ENCODE results near the gene MROH7.
A peak's percentile ranks its signal among the peaks of the same experiment; 100 is the strongest.

The MROH7 gene

DNA sequence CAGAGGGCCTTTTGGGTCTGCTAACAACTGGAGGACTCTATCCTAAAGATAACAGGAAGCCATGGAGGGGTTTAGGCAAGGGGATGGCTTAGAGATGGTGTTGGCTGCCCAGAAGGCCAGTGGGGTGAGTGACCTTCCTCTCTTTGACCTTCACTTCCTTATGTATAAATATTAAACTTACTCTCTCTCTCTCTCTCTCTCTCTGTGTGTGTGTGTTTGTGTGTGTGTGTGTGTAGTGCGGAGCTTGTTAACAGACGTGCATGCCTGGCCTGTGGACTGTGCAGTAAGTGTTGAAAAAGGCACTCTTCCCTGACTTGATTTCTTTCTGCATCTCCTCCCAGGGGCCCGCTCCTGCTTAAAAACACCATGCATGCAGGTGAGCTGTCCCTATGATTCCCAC is 10.0 kb downstream of the MROH7 start:
- DNase-seq (ENCODE audit: low spot score) = no peak

DNA sequence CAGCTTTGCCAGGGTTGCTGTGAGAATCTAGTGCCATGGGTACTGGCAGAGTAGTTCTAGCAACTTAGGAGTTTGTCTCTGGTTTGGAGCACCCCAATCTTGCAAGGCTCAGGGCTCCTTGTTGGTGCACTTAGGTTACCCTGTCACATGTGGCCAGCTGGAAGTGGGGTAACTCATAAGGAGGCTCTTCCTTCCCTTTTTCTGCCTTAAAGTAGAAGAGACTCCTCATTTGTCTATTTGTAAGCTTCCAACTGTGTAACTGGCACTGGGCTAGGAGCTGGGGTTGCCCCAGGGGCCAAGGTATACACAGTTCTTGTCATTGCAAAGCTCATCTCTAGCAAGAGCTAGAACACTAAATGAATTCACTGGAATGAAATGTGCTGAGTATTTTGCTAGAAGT is 10.6 kb downstream of the MROH7 start:
- no peak for DNase-seq (ENCODE audit: low spot score)

DNA sequence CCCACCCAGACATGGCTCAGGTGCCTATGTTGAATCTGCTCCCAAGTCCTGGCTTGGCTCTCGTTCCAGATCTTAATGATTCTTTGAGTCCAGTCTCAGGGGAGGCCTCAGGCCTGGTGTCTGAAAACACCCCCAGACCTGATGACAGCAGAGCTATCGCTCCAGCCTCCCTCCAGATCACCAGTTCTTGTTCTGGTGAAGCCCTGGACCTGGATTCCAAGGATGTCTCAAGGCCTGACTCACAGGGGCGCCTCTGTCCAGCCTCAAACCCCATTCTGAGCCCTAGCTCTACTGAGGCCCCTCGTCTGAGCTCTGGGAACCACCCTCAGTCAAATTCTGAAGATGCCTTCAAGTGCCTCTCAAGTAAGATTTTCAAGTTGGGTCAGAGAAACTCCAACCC is 11.4 kb downstream of the MROH7 start:
- no peak for DNase-seq (ENCODE audit: low spot score)

DNA sequence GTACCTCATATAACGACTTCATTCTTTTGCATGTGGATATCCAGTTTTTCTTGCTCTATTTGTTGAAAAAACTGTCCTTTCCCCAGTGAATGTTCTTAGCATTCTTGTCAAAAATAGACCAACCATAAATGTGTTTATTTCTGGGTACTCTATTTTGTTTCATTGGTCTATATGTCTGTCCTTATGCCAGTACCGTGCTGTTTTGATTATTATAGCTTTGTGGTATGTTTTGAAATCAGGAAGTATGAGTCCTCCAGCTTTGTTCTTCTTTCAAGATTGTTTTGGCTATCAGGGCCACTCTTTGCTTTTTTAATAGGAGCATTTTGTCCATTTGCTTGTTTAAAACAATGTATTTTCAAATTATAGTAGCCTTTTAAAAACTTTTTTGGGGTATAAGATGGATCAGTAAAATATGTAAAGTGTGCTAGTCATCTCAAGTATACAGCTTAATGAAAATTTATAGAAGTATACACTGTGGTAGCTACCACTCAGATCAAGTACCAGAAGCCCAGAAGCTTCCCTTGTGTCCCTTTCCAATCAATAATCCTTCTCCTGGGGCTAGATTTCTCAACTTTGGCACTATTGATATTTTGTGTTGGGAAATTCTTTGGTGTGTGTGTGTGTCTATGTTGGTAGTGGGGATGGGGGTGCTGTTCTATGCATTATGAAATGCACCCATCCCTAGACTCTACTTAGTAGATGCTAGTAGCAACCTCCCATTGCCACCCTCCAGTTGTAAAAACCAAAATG is 16.8 kb downstream of the MROH7 start:
- no peak for DNase-seq (ENCODE audit: low spot score)

DNA sequence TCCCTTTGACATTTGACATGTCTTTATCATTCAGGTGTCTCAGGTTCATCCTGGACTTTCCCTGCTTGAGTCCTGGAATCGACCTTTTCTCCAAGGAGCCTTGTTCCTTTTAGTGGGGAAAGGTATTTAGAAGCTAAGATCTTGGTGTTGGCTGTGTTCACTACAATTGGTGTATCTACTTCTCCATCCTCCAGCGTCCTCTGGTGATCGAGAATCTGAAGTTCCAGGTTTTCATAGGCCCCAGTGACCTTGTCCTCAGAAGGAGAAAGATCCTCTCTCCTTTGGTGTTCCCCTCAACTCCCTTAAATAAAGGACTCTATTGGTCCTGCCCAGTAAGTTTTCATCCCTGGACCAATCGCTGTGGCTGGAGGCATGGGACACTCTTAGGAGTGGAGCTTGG is 22.1 kb downstream of the MROH7 start:
- DNase-seq (ENCODE audit: low spot score) = no peak

DNA sequence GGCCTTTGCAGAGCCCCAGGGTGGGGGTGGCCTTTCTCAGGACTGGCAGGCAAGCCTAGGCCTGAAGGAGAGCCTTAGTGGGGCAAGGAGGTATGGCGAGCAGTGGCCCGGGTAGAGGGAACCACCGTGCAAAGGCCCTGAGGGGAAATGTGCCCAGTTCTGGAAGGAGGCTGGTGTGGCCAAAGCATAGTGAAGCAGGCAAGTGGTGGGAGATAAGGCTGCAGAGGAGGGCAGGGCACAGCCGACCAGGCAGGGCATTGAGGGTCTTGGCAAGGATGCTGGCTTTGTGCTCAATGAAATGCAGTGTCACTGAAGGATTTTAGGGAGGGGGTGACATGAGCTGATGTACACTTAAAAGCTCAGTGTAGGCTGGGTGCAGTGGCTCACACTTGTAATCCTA is 22.8 kb downstream of the MROH7 start:
- DNase-seq (ENCODE audit: low spot score) = no peak

DNA sequence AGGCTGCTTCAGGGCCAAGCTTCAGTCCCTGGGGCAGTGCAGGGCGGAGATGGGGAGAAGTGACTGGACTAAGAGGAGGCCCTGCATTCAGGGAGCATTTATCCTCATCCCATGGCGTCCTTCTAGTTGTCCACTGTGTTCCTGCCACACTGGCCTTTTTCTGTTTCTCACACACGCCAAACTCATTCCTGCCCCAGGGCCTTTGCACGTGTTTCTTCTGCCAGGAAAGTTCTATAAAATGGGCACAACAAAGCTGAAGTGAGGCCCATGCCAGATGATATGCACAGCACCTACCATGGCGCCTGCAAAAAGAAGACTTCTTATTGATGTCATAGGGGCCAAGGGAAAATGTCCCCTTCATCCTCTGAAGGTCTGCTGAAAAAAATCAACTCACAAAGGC is 24.3 kb downstream of the MROH7 start:
- no peak for DNase-seq (ENCODE audit: low spot score)

DNA sequence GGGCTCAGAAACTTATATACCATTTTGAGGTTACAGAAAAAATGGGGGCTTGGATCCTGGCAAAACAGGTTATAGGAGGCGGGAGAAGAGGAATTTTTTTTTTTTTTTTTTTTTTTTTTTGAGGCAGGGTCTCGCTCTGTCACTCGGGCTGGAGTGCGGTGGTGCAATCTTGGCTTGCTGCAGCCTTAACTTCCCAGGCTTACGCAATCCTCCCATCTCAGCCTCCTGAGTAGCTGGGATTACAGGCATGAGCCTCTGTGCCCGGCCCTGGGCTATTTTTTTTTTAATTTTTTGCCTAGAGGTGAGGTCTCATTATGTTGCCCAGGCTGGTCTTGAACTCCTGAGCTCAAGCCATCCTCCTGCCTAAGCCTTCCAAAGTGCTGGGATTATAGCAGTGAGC is 24.7 kb downstream of the MROH7 start:
- DNase-seq (ENCODE audit: low spot score) = no peak

DNA sequence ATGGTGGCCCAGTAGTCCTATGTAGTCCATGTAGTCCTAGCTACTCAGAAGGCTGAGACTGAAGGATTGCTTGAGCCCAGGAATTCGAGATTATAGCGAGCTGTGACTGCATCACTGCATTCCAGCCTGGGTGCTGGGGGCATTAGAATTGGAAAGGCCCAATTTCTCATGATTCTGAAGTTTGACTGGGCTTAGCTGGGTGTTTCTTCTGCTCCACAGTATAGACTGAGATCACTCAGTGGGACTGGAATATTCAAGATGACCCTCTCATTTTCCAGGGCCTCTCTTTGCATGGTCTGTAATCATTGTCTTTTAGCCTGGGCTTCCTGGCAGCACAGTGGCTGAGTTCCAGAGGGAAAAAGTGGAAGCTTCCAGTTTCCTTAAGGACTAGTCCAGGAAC is 26.2 kb downstream of the MROH7 start:
- no peak for DNase-seq (ENCODE audit: low spot score)

DNA sequence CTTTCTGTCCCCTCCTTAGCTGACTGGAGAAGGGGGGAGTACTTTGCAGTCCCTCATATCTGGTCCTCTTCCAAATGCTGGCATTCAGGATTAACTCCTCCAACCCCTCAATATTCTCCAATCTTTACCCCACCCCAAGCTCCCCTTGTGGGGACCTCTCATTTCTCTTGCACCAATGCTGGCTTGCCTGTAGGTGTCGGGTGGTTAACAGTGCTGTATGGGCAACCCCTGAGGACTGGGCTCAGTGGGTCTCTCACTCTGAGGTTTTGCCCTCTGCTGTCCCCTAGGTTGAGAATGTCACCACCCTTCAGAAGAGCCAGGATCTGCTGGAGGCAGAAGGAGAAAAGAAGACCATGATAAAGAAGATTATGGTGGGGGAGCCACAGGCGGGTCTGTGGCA is 27.0 kb downstream of the MROH7 start:
- no peak for DNase-seq (ENCODE audit: low spot score)

DNA sequence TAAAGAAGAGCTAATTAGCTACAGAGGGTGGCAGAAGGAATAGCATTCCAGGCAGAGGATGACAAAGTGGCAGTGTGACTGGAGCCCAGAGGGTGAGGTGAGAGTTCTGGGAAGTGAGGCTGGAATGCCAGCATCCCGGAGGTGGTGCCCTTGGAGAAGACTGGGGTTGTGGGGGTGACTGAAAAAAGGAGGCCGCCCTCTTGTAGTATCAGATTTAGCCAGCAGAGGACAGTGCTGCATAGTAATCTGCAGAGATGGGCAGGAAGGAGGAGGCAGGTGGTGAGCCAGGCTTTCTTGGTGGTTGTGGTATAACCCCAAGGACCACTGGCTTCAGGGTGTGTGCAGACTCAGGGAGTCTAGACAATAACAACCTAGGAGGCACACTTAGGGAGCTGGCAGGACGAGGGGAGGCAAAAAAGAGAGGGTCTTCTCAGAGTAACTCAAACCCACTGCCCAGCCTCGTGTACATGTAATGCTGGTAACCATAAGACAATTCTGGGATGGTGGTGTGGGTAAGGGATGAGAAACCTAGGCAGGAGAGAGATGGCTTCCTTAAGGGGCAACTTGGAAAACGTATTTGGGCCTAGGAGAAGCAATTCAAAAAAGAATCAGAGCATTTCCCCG is 30.5 kb downstream of the MROH7 start:
- DNase-seq (ENCODE audit: low spot score) = peak; percentile 80

DNA sequence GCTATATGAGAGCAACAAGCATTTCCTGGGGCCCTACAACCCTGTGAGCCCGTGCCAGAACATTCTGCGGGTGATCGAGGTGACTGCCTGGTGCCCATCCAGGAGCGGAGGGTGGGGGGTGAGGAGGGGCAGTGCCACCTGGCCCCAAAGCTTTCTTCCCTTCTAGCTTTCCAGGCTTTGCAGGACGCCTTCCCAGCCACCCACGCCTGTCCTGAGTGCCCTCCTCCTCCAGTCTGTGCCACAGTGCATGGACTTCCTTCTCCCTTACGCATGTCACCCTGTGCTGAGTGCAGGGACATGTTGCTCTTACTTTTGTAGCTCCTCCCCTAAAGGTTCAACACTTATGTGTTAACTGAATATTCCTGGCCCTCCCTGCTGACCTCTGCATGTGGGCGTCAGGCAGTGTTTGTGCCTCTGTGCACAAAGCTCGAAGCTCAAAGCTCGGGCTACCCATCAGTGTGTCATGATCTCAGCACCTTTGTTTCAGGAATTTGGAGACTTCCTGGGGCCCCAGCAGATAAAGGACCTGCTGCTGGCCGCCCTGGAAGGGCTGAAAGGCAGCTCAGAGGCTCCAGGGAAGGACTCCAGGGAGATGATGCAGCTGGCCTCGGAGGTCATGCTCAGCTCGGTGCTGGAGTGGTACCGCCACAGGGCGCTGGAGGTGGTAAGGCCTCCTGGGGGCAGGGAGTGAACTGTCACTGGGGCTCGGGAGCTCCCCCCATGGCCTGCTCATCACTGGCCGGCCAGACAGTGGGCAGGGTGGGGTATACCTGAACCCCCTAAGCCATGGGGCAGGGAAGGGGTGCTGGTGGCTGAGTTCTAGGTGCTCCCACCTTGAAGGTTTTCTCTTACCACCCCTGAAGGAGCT is 37.4 kb downstream of the MROH7 start:
- no peak for DNase-seq (ENCODE audit: low spot score)

DNA sequence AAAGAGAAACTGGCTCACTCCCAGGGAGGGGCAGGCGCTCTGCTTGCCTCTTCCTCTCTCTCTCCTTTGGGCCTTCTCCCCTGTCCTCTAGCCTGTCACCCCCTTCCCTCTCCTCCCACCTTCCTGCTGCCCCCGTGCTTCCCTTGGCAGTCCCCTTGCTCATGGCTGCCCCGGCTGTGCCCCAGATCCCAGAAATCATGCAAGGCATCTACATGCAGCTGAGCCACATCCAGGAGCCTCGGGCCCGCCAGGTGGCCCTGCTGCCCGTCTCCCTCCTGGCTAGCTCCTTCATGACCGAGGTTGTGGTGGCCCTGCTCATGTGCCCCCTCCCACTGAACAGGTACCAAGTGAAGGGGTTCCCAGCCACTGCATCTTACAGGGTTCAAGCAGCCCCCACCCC is 38.1 kb downstream of the MROH7 start:
- DNase-seq (ENCODE audit: low spot score) = no peak

DNA sequence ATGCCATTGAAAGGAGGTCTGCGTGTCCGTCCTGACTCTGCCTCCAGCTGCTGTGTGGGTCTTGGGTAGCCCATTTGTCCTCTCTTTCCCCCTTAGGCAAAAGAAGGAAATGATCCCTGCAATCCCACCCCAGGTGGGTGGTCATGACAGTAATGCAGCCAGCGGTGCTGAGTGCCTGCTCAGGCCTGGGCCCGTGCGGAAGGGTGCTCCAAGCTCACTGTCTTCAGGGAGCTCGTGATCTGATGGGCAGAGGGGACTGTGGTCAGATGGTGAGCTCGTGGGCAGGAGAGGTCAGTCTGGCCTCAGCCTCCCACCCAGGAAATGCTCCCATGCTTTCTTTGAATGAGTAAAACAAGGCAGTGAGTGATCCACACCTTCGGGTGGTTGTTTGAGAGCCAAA is 38.8 kb downstream of the MROH7 start:
- no peak for DNase-seq (ENCODE audit: low spot score)

DNA sequence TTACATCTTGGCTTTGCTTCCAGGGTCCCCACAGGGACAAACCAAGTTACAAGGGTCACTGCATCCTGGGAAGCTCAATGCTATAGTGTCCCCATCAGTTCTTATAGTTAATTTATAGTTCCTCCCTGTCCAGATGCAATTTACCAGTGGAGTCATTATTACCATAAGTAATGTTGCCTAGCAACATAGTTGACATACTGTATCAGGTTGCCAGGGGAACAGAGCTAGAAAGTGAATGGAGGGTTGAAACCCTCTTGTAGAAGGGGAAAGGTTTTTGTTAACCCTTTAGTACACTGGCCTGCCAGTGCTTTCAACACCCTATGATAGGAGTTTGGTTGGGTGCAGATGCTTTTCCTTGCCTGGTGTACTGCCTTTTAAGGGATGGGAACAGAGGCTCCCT is 39.8 kb downstream of the MROH7 start:
- DNase-seq (ENCODE audit: low spot score) = no peak

DNA sequence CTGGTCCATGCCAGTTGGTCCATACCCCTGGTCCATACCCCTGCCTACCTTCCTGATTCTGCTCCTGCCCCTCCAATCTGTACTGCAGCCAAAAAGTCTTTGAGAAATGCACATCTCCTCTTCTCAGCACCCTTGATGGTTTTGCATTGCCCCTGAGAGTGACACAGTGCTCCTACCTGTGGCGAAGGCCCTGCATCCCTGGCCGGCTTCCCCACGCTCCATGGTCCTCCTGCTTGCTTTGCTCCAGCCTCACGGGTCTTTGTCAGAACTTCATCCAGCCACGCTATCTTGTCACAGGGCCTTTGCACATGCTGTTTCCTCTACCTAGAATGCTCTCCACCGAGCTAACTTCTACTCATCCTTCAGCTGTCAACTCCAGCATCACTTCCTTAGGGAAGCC is 41.9 kb downstream of the MROH7 start:
- DNase-seq (ENCODE audit: low spot score) = no peak

DNA sequence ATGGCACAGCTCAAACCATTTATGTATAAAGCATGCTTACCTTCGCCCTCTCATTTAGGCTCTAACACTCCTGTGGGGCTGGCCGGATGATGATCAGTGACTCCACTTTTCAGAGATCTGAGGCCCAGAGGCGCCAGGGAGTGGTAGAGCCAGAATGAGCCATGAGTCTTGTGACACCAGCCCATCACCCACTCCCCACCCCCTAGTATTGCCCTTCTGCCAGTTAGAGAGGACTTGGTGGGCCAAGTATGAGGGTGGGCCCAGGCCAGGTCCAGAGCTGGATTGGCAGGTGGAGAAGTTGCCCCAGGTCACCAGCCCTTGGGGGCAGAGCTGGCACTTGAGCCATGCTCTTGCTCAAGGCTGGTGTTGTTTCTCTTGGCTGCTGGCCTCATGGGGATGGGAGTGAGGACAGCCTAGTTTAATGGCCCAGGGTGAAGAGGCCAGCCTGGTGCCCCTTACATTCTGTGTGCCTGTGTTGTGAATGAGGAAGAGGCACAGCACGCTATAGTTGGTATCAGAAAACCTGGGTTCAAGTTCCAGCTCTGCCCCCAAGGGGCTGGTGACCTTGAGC is 43.8 kb downstream of the MROH7 start:
- DNase-seq (ENCODE audit: low spot score) = no peak

DNA sequence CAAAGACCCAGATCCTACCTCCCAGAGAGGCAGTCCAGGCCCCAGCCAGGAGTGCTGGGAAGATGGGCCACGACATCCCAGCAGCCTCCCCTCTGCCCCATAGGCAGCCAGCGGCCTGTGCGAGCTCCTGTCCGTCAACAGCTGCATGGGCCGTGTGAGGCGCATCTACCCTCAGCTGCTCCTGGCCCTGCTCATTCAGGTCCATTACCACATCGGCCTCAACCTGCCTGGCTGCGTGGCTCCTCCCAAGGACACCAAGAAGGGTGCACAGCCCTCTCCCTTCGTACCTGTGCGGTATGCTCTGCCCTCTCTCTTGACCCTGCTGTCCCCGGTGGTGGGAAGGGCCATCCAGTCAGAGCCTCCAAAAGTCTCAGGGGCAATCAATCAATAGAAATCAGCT is 44.6 kb downstream of the MROH7 start:
- DNase-seq (ENCODE audit: low spot score) = no peak

DNA sequence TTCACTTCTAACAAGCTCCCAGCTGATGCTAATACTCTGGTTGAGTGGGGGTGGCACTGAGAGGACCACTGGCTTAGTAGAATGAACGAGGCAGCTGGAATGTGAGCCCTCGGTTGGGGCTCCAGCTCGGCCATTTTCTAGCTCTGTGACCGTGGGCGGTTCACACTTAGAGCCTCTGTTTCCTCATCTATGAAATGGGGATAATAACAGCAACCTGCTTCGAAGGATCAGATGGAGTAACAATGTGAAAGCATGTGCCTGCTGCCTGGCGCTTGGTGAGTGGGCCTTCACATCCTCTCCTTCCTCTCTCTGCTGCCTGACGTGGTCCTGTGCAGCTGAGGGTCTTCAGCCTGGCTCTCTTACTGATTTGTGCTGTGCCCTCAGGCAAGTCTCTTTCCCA is 53.2 kb downstream of the MROH7 start:
- DNase-seq (ENCODE audit: low spot score) = no peak

DNA sequence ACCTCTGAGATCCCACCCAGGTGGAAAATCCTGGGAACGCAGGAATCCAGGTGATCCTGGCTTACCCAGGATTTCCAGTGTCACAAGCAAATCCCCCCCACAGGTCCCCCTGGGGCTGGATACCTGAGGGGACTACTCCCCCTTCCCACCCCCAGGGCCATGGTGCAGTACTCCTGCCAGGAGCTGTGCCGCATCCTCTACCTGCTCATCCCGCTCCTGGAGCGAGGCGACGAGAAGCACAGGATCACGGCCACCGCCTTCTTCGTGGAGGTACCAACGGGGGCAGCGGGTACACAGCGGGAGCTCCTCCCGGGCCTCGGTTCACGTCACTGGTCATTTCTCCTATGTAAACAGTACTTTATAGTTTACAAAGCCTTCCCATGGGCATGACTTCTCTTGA is 53.6 kb downstream of the MROH7 start:
- DNase-seq (ENCODE audit: low spot score) = no peak

DNA sequence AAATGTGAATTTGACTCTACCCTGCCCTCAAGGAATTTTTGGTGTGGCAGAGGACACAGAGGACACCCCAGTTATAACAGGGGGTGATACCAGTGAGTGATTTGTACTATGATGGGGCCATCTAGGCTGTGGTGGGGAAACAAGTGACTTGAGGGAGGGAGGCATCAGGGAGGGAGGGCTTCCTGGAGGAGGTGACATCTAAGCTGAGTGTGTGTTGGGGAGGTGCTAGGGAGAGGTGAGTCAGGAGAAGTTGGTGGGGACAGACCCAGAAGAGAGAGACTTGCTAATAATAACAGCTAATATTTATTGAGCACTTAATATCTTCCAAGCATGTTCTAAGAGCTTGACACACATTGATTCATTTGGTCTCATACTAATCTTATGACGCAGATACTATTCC is 54.2 kb downstream of the MROH7 start:
- DNase-seq (ENCODE audit: low spot score) = no peak

DNA sequence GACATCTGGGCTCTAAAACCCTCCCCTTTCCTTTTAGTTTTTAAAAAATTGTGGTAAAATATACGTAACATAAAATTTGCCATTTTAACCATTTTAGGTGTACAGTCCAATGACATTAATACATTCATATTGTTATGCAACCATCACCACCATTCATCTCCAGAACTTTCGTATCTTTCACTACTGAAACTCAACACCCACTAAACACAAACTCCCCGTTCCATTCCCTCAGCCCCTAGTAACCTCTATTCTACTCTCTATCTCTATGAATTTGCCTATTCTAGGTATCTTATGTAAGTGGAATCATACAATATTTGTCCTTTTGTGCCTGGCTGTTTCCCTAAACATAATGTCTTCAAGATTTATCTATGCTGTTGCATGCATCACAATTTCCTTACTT is 54.7 kb downstream of the MROH7 start:
- DNase-seq (ENCODE audit: low spot score) = no peak

DNA sequence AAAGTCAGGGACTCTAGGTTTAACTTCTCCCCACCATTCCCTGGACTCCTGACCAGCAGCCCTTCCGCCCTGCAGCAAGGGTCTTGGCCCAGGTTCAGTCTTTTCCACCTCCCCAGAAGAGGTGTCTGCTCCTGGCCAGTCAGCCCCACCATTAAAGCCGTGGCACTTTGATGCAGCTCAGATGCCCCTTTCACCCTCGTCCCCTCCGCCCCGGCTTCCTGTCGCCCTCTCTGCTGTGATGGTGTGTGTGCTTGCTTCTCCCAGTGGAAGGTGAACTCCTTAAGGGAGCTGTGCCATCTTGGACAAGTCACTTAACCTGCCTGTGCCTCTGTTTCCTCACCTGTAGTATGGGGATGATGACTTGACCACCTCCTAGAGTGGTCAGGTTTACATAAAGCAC is 56.3 kb downstream of the MROH7 start:
- no peak for DNase-seq (ENCODE audit: low spot score)

All from D341Med (cell line).